Measurements from ENCODE around the gene ITGA8.

- TF ChIP-seq CTCF (IDR thresholded peaks at IDR 0.05) = no peak
- TF ChIP-seq POLR2A (IDR thresholded peaks at IDR 0.05) = no peak
Observed at GRCh38 chr10:15545266-15545665, 174.5 kb downstream of the ITGA8 start.
